HepG2 (cell line): ENCODE data around the gene UNC13D. TPM values are rescaled to one million over a fixed set of nuclear protein-coding genes. Genes with fewer than 3 reads are reported as not detected.

Experiments used
- EEA1 ChIP-seq: sonication (generic); formaldehyde crosslinking; IDR thresholded peaks from 2 replicates; pipeline ENCODE4 v1.5.1; 2020; ENCODE audit warnings: mild to moderate bottlenecking, missing genetic modification reagents, borderline replicate concordance
- EP300 ChIP-seq, 3 experiments: sonication (generic) in 1 of 3; formaldehyde crosslinking in 1 of 3; IDR thresholded peaks; 2 replicates each; pipeline versions ENCODE4 v1.5.1 to v1.6.1; 2011 to 2020; ENCODE audit warnings: low read depth in 2 of 3, low read length in 2 of 3, borderline replicate concordance in 1 of 3, improper control_type of control experiment in 1 of 3, mild to moderate bottlenecking in 1 of 3, missing genetic modification reagents in 1 of 3, moderate library complexity in 1 of 3
- FOXP1 ChIP-seq, 2 experiments: fragments of 450-650 bp in 1 of 2; IDR thresholded peaks; 2 replicates each; pipeline ENCODE4 v1.6.1; 2017 to 2018; ENCODE audit warnings: antibody characterized with exemption in 1 of 2
- GFI1 ChIP-seq: sonication (generic); formaldehyde crosslinking; IDR thresholded peaks from 2 replicates; pipeline ENCODE4 v1.5.0; 2020; ENCODE audit warnings: missing genetic modification reagents, mild to moderate bottlenecking, borderline replicate concordance
- HNRNPL ChIP-seq: fragments of 200-400 bp; formaldehyde crosslinking; IDR thresholded peaks from 2 replicates; pipeline ENCODE4 v1.6.1; 2017; ENCODE audit warnings: mild to moderate bottlenecking, low read depth, low read length
- HOXA5 ChIP-seq: sonication (generic); formaldehyde crosslinking; IDR thresholded peaks from 2 replicates; pipeline ENCODE4 v1.4.0; 2020; ENCODE audit warnings: missing genetic modification reagents
- HOXD1 ChIP-seq: sonication (generic); formaldehyde crosslinking; IDR thresholded peaks from 2 replicates; pipeline ENCODE4 v1.5.0; 2020; ENCODE audit warnings: missing genetic modification reagents
- SAP130 ChIP-seq: IDR thresholded peaks from 2 replicates; pipeline ENCODE4 v1.6.1; 2016; ENCODE audit warnings: low read depth
- SOX13 ChIP-seq, 3 experiments: fragments of 450-650 bp in 1 of 3; sonication (generic) in 1 of 3; formaldehyde crosslinking in 1 of 3; IDR thresholded peaks in 2 of 3; conservative IDR thresholded peaks in 1 of 3; 2 replicates each; pipeline versions ENCODE4 v1.5.0 to v1.6.1; 2016 to 2020; ENCODE audit warnings: antibody characterized with exemption in 1 of 3, mild to moderate bottlenecking in 1 of 3, missing compliant biosample characterization in 1 of 3, missing genetic modification reagents in 1 of 3, moderate library complexity in 1 of 3
- THAP11 ChIP-seq: IDR thresholded peaks from 2 replicates; pipeline ENCODE4 v1.6.1; 2016; ENCODE audit warnings: missing biosample characterization, missing genetic modification reagents
- ZNF652 ChIP-seq: IDR thresholded peaks from 2 replicates; pipeline ENCODE4 v1.6.1; 2016; ENCODE audit warnings: low read depth, borderline replicate concordance
- ZNF780A ChIP-seq: sonication (generic); formaldehyde crosslinking; IDR thresholded peaks from 2 replicates; pipeline ENCODE4 v1.8.0; 2022; ENCODE audit warnings: mild to moderate bottlenecking, missing genetic modification reagents, moderate library complexity
- ZZZ3 ChIP-seq: sonication (generic); formaldehyde crosslinking; IDR thresholded peaks from 2 replicates; pipeline ENCODE4 v1.4.0; 2020; ENCODE audit warnings: missing genetic modification reagents, mild to moderate bottlenecking, borderline replicate concordance
- polyA plus RNA-seq, 8 experiments: library from polyadenylated mRNA; depleted of rRNA in 3 of 8; stranded (reverse) in 7 of 8; unstranded in 1 of 8; fragments of >200 nt; fragmentation: Illumina TruSeq in 4 of 8; extraction: Trizol in 4 of 8; gene quantifications; 2 replicates each; pipeline versions ENCODE4 v1.2.1 to v1.2.3, GENCODE V29; 2011 to 2016; ENCODE audit warnings: low read depth in 4 of 8, missing spikeins in 1 of 8, mixed read lengths in 1 of 8; ENCODE audit not compliant: insufficient read depth in 1 of 8
- total RNA-seq, 5 experiments: library from RNA; depleted of rRNA; stranded (reverse); fragments of >200 nt; fragmentation: Illumina TruSeq; extraction: Trizol; gene quantifications; 2 replicates each; pipeline ENCODE4 v1.2.3, GENCODE V29; 2016; ENCODE audit warnings: low read depth in 1 of 5
- TF ChIP-seq, protein P1 (sequence below): sonication (generic); formaldehyde crosslinking; IDR thresholded peaks from 2 replicates; pipeline ENCODE4 v1.5.1; 2020; ENCODE audit warnings: missing genetic modification reagents, mild to moderate bottlenecking, borderline replicate concordance
- TF ChIP-seq, protein P2 (sequence below): sonication (generic); formaldehyde crosslinking; conservative IDR thresholded peaks from 2 replicates; pipeline ENCODE4 v1.4.0; 2020; ENCODE audit warnings: missing genetic modification reagents
- TF ChIP-seq, protein P3 (sequence below): sonication (generic); formaldehyde crosslinking; IDR thresholded peaks from 2 replicates; pipeline ENCODE4 v1.8.0; 2022; ENCODE audit warnings: missing genetic modification reagents, mild to moderate bottlenecking, moderate library complexity, borderline replicate concordance
- TF ChIP-seq, protein P4 (sequence below): sonication (generic); formaldehyde crosslinking; IDR thresholded peaks from 2 replicates; pipeline ENCODE4 v1.4.0; 2020; ENCODE audit warnings: missing genetic modification reagents
- TF ChIP-seq, protein P5 (sequence below): sonication (generic); formaldehyde crosslinking; IDR thresholded peaks from 2 replicates; pipeline ENCODE4 v1.5.0; 2020; ENCODE audit warnings: mild to moderate bottlenecking, missing genetic modification reagents, borderline replicate concordance

UNC13D gene
- total and polyA plus RNA-seq, 2 of the 13 experiments (the other 11 are each of a cell fraction or from before 2014, with no cell fraction given) = 29.7 to 42.7 TPM

DNA sequence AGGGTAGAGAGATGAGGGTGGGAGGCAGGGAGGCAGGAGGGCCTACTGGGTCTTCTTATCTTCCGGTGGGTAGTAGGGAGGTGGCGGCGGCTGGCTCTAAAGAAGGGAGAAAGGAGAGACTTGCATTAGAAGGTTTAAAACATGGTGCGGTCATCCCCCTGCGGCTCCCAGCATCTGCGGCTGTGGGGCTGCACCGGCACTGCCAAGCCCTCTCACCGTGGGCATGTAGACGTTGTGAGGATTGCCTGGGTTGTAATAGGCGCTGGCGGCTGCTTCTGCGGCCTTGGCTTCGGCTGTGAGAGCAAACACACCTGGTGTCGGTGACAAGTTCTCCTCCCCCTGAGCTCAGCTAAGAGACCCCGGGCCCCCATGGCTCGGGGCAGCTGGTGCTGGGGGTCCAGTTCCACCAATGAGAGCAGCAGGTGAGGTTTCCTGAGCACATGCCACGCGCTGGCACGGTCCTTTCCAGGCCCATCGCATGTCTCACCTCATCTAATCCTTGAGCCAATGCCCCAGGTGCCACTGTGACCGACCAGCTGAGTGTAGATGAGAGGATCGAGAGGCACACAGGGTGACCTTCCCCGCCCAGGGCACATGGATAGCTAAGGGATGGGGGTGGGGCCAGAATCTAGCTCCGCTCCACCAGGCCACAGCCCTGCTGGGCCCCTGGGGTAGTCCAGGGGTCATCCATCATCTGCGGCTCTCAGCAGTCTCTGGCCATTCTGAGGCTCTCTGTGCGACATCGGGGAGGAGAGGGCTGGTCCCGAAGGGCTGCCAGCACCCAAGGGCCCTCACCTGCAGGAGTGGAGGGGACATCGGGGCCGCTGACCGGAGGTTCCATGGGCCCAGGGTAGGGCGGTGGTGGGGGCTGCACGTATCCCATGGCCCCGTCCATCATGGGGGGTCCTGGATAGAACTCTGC is 2.7 kb upstream of the UNC13D start (continued):
- TF ChIP-seq EP300 (IDR thresholded peaks at IDR 0.05; ENCODE audit: low read depth in 2 of 2, low read length in 2 of 2) (peak; percentile 63 to 86; a peak in 3 of 4 replicates), EP300 (CRISPR knock-in tag; IDR thresholded peaks at IDR 0.05; ENCODE audit: borderline replicate concordance) (peak; percentile 88), ZZZ3 (CRISPR knock-in tag) (peak; percentile 66; the same call in 1 of the 2 replicates), EEA1 (CRISPR knock-in tag) (no peak), ZNF780A (peak; percentile 82; the same call in 1 of the 2 replicates), HOXD1 (CRISPR knock-in tag) (peak; percentile 96), HNRNPL (peak; percentile 99), ZNF652 (CRISPR knock-in tag) (no peak), FOXP1 (IDR thresholded peaks at IDR 0.05) (no peak), FOXP1 (CRISPR knock-in tag; IDR thresholded peaks at IDR 0.05) (peak; percentile 73; the same call in 1 of the 2 replicates), SAP130 (CRISPR knock-in tag) (peak; percentile 96), GFI1 (CRISPR knock-in tag) (peak; percentile 87), HOXA5 (CRISPR knock-in tag) (peak; percentile 95; the same call in 1 of the 2 replicates), SOX13 (IDR thresholded peaks at IDR 0.05) (peak; percentile 69; the same call in 1 of the 2 replicates), SOX13 (CRISPR knock-in tag; conservative IDR thresholded peaks at IDR 0.05 in 1 of 2, IDR thresholded peaks at IDR 0.05 in 1 of 2) (peak in 1 of 2 experiments; percentile 77; a peak in 2 of 4 replicates), THAP11 (CRISPR knock-in tag) (no peak; the same call in none of the 2 replicates)
- TF ChIP-seq, protein P1, sequence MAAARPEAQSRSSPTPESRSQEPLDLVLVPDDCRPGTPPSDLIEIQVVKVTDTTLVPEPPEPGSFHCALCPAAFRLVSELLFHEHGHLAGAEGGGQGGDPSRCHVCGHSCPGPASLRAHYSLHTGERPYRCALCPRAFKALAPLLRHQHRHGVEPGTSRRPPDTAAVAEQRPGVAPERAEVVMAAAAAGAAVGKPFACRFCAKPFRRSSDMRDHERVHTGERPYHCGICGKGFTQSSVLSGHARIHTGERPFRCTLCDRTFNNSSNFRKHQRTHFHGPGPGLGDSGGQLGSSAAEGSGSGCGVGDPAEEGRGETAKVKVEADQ (CRISPR knock-in tag) = no peak
- TF ChIP-seq, protein P2, sequence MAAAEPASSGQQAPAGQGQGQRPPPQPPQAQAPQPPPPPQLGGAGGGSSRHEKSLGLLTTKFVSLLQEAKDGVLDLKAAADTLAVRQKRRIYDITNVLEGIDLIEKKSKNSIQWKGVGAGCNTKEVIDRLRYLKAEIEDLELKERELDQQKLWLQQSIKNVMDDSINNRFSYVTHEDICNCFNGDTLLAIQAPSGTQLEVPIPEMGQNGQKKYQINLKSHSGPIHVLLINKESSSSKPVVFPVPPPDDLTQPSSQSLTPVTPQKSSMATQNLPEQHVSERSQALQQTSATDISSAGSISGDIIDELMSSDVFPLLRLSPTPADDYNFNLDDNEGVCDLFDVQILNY (CRISPR knock-in tag) = no peak; the same call in 1 of the 2 replicates
- TF ChIP-seq, protein P3, sequence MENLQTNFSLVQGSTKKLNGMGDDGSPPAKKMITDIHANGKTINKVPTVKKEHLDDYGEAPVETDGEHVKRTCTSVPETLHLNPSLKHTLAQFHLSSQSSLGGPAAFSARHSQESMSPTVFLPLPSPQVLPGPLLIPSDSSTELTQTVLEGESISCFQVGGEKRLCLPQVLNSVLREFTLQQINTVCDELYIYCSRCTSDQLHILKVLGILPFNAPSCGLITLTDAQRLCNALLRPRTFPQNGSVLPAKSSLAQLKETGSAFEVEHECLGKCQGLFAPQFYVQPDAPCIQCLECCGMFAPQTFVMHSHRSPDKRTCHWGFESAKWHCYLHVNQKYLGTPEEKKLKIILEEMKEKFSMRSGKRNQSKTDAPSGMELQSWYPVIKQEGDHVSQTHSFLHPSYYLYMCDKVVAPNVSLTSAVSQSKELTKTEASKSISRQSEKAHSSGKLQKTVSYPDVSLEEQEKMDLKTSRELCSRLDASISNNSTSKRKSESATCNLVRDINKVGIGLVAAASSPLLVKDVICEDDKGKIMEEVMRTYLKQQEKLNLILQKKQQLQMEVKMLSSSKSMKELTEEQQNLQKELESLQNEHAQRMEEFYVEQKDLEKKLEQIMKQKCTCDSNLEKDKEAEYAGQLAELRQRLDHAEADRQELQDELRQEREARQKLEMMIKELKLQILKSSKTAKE (CRISPR knock-in tag) = peak; percentile 94
- TF ChIP-seq, protein P4, sequence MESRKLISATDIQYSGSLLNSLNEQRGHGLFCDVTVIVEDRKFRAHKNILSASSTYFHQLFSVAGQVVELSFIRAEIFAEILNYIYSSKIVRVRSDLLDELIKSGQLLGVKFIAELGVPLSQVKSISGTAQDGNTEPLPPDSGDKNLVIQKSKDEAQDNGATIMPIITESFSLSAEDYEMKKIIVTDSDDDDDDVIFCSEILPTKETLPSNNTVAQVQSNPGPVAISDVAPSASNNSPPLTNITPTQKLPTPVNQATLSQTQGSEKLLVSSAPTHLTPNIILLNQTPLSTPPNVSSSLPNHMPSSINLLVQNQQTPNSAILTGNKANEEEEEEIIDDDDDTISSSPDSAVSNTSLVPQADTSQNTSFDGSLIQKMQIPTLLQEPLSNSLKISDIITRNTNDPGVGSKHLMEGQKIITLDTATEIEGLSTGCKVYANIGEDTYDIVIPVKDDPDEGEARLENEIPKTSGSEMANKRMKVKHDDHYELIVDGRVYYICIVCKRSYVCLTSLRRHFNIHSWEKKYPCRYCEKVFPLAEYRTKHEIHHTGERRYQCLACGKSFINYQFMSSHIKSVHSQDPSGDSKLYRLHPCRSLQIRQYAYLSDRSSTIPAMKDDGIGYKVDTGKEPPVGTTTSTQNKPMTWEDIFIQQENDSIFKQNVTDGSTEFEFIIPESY (CRISPR knock-in tag) = peak; percentile 70; the same call in 1 of the 2 replicates
- TF ChIP-seq, protein P5, sequence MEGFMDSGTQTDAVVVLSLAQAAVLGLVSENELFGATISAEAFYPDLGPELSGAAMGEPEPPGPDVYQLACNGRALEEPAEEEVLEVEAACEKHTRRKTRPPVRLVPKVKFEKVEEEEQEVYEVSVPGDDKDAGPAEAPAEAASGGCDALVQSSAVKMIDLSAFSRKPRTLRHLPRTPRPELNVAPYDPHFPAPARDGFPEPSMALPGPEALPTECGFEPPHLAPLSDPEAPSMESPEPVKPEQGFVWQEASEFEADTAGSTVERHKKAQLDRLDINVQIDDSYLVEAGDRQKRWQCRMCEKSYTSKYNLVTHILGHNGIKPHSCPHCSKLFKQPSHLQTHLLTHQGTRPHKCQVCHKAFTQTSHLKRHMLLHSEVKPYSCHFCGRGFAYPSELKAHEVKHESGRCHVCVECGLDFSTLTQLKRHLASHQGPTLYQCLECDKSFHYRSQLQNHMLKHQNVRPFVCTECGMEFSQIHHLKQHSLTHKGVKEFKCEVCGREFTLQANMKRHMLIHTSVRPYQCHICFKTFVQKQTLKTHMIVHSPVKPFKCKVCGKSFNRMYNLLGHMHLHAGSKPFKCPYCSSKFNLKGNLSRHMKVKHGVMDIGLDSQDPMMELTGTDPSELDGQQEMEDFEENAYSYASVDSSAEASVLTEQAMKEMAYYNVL = peak; percentile 90
